Adrenal gland (tissue), 12 donors: ENCODE data around the gene PTGIS. TPM values are rescaled to one million over a fixed set of nuclear protein-coding genes. Genes with fewer than 3 reads are reported as not detected.
"Not testable (repeated sequence)": the region's sequence is repeated elsewhere in the genome, so short reads cannot be mapped to it uniquely, and the experiment has no call there.

Experiments used
- DNase-seq, 7 donors: peaks; one replicate each; pipeline ENCODE4 v3.0.0-alpha.2; 2019 to 2020
- H3K27ac ChIP-seq, 5 donors: fragments of 200-600 bp; sonication (generic) in 4 of 5; 1 replicate in 3 of 5; 2 replicates in 2 of 5; pipeline versions ENCODE4 v1.5.1 to v1.8.0; 2016 to 2020; ENCODE audit warnings: mild to moderate bottlenecking in 1 of 5
- H3K27me3 ChIP-seq: fragments of 200-600 bp; 2 replicates; pipeline ENCODE4 v1.8.0; 2021
- H3K36me3 ChIP-seq, 2 donors: fragments of 200-600 bp; replicated peaks in 1 of 2; 1 replicate in 1 of 2; 2 replicates in 1 of 2; pipeline versions ENCODE4 v1.5.1 to v1.8.0; 2018 to 2022
- H3K4me1 ChIP-seq, 2 donors: fragments of 200-600 bp; replicated peaks in 1 of 2; 1 replicate in 1 of 2; 2 replicates in 1 of 2; pipeline versions ENCODE4 v1.5.1 to v1.8.0; 2018 to 2021
- H3K4me3 ChIP-seq, 4 donors: fragments of 200-600 bp; sonication (generic) in 3 of 4; one replicate each; pipeline ENCODE4 v1.5.1; 2016 to 2018
- H3K9me3 ChIP-seq, 3 donors: fragments of 200-600 bp; sonication (generic) in 1 of 3; replicated peaks in 1 of 3; 1 replicate in 2 of 3; 2 replicates in 1 of 3; pipeline versions ENCODE4 v1.5.1 to v1.8.0; 2016 to 2021
- CTCF ChIP-seq, 6 experiments: fragments of 450-650 bp in 4 of 6; fragments of 200-600 bp in 2 of 6; sonication (generic) in 1 of 6; IDR thresholded peaks; 1 replicate in 5 of 6; 2 replicates in 1 of 6; pipeline versions ENCODE4 v1.5.1 to v1.8.0; 2016 to 2021; ENCODE audit warnings: antibody characterized with exemption in 6 of 6, mild to moderate bottlenecking in 2 of 6, moderate library complexity in 1 of 6
- POLR2A ChIP-seq, 2 donors: fragments of 450-650 bp; IDR thresholded peaks; one replicate each; pipeline ENCODE4 v1.6.1; 2017; ENCODE audit warnings: antibody characterized with exemption in 2 of 2, mild to moderate bottlenecking in 2 of 2, moderate library complexity in 1 of 2
- WGBS, 4 donors: extraction: QIAGEN DNeasy Blood & Tissue Kit in 2 of 4; methylation state at CpG; one replicate each; pipeline versions ENCODE4 v1.1.5 to v1.1.7; 2013 to 2017; 5-methylcytosine and 5-hydroxymethylcytosine counted together
- intact Hi-C, 2 donors: fragments of 100-400 bp; cut with DNase I; formaldehyde crosslinking; loops; one replicate each; pipeline versions ENCODE4 v1.14.1 to v1.15.0; 2022 to 2023
- polyA plus RNA-seq, 3 donors: library from polyadenylated mRNA; stranded (reverse); fragments of 200-250 nt in 2 of 3; fragments of 350-450 nt in 1 of 3; fragmentation: Illumina TruSeq in 1 of 3; extraction: RNeasy Lipid Tissue Mini Kit (QIAGEN cat#74804) in 1 of 3; gene quantifications; one replicate each; pipeline ENCODE4 v1.2.3, GENCODE V29; 2013 to 2014
- total RNA-seq, 9 donors: library from RNA; depleted of rRNA in 4 of 9; stranded (reverse); fragments of >200 nt in 4 of 9; fragments of 120-200 nt in 1 of 9; fragmentation: NEBNext Ultra II Directional in 1 of 9; extraction: Animal tissue kit (Norgen Biotek cat#: 25700) in 1 of 9; gene quantifications; one replicate each; pipeline versions ENCODE4 v1.1.0 to v1.2.4, GENCODE V29; 2013 to 2023
- donor health status: healthy with polysubstance abuse.
- donor health status: Bipolar disorder and iron deficiency.
- donor health status: DM: yes; HTN: yes; CAD: no.
- donor health status: DM: no; HTN: no; CAD: no.
- donor health status: DM: no; HTN: no; CAD: no.
- donor health status: DM: yes; HTN: yes; CAD: no.

The PTGIS gene
- total and polyA plus RNA-seq, 12 donors: 3.5 to 34.2 (median 8.0) TPM

GRCh38 chr20:49568278-49569151 lies 578 bp upstream of the PTGIS start:
- intact Hi-C loops: no loop called here
- peak overlapping the region in 1 of 5 donors; percentile 72 for H3K27ac ChIP-seq
- H3K4me1 ChIP-seq: peaks cover 0 to 4% of the 10 kb centered on the region in 2 donors
- no peaks in the 10 kb centered on the region for H3K36me3 ChIP-seq
- peak in 1 of 7 donors; percentile 35 for DNase-seq
- WGBS, 4 donors: 38 to 52% (median 48%) methylated on average over 7 to 18 of the region's 18 CpGs
- no peak for TF ChIP-seq CTCF (IDR thresholded peaks at IDR 0.05)
- no peak for TF ChIP-seq POLR2A (IDR thresholded peaks at IDR 0.05)
- peak overlapping the region in 1 of 4 donors; percentile 50 for H3K4me3 ChIP-seq
- no peaks in the 10 kb centered on the region for H3K9me3 ChIP-seq
- H3K27me3 ChIP-seq: peaks cover 23% of the 10 kb centered on the region

- Histone ChIP-seq H3K4me3 (peak overlapping the region in 1 of 4 donors; percentile 50), H3K9me3 (no peaks in the 10 kb centered on the region), H3K36me3 (no peaks in the 10 kb centered on the region), H3K27ac (peak overlapping the region in 2 of 5 donors; percentile 54 to 72), H3K27me3 (peaks cover 23% of the 10 kb centered on the region), H3K4me1 (peaks cover 0 to 8% of the 10 kb centered on the region in 2 donors)
- TF ChIP-seq CTCF (IDR thresholded peaks at IDR 0.05) (no peak), POLR2A (IDR thresholded peaks at IDR 0.05) (no peak)
- DNase-seq: no peak
- 63 to 77% (median 69%) methylated on average over 11 of the region's 11 CpGs for WGBS, 4 donors
- intact Hi-C loops: no loop called here
Measured at GRCh38 chr20:49566401-49567364, 1.3 kb downstream of the PTGIS start.

DNA sequence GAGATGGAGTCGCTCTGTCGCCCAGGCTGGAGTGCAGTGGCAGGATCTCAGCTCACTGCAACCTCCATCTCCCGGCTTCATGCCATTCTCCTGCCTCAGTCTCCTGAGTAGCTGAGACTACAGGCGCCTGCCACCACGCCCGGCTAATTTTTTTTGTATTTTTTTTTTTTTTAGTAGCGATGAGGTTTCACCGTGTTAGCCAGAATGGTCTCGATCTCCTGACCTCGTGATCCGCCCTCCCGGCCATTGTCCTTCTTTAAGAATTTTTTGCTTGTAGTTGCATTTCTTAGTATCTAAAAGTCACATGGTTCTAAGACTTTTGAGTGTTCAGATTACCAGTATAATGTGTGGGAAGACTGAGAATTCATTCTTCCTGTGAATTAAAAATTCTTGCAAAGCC lies 2.9 kb downstream of the PTGIS start:
- H3K4me3 ChIP-seq, H3K36me3 ChIP-seq, intact Hi-C loops, H3K9me3 ChIP-seq: not testable (repeated sequence)
- peak in 2 of 7 donors; percentile 37 to 52 for DNase-seq
- H3K27me3 ChIP-seq: peaks cover 13% of the 10 kb centered on the region
- H3K27ac ChIP-seq: peak overlapping the region in 1 of 5 donors; percentile 51
- H3K4me1 ChIP-seq: peaks cover 0 to 13% of the 10 kb centered on the region in 2 donors
- 74 to 81% (median 79%) methylated on average over 12 of the region's 12 CpGs for WGBS, 4 donors

DNA sequence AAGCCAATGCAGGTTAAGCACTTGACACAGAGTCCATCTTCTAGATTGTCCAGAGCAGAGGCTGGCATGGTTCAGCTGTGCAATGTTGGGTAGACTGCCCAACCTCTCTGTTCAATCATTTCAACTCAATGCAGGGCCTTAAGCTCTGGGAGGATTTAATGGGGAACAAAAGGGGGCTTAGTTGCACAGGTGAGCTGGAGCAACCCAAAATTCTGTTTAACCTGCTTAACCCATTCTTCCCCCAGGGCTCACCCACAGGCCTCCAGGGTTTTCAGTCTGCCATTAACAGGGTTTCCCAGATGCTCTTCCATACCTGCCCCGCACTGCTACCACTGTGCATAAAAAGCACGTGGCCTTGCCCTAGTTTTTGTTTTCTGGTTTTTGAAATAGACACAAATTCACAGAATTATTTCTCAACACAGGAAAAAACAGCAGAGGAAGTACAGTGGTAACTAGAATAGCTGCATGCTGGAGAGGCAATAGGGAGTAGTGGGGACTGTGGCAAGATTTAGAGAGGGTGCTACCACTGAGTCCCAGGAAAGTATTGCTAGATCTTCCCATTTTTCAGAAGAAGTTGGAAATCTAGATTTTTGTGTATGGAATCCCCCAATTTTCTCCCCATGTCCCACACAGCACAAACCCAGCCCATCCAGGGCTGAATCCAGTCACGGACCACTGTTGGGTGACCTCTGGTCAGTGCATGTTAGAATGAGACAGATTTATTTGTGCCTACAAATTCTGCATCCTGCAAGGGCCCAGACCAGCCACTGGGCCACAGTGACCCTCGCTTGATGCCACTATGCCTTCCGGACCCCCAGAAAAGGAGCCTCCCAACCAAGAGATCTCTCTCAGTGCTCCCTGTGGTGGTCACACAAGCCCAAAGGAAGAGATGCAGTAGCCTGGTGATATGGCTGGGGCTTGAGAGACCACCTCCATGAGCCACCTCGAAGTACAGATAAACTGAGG lies 4.6 kb downstream of the PTGIS start:
- DNase-seq: peak in 1 of 7 donors; percentile 24
- H3K4me1 ChIP-seq: peaks cover 0 to 13% of the 10 kb centered on the region in 2 donors
- intact Hi-C loops: no loop called here
- TF ChIP-seq CTCF (IDR thresholded peaks at IDR 0.05) (no peak), POLR2A (IDR thresholded peaks at IDR 0.05) (no peak)
- H3K36me3 ChIP-seq: no peaks in the 10 kb centered on the region
- H3K9me3 ChIP-seq: no peaks in the 10 kb centered on the region
- H3K27me3 ChIP-seq: peaks cover 12% of the 10 kb centered on the region
- H3K27ac ChIP-seq: peak overlapping the region in 2 of 5 donors; percentile 61 to 80
- WGBS, 4 donors: 75 to 85% (median 79%) methylated on average over 5 to 6 of the region's 6 CpGs
- H3K4me3 ChIP-seq: no peak overlapping the region
